Natural killer cell (primary cell): ENCODE measurements around the gene LRRC49. TPM values are rescaled to one million over a fixed set of nuclear protein-coding genes. Genes with fewer than 3 reads are reported as not detected.

Experiments used
- ATAC-seq, 3 donors: fragments of 150-1000 bp in 2 of 3; fragments of 200-7000 bp in 1 of 3; cut with Tn5 transposase; 1 replicate in 1 of 3; 2 replicates in 2 of 3; pipeline ENCODE4 v1.10.0; 2021; ENCODE audit warnings: mild to moderate bottlenecking in 2 of 3, moderate library complexity in 2 of 3
- DNase-seq, 2 donors: peaks; one replicate each; pipeline versions ENCODE4 v3.0.0 to v3.0.0-alpha.2; 2013 to 2021; ENCODE audit warnings: mixed read lengths in 1 of 2
- H3K27ac ChIP-seq: one replicate; pipeline ENCODE4 v1.5.1; 2013; ENCODE audit warnings: mild to moderate bottlenecking, low read length
- H3K27me3 ChIP-seq: one replicate; pipeline ENCODE4 v1.6.1; 2013; ENCODE audit warnings: low read length; ENCODE audit not compliant: control insufficient read depth, insufficient read depth
- H3K36me3 ChIP-seq: one replicate; pipeline ENCODE4 v1.6.1; 2013; ENCODE audit warnings: low read length; ENCODE audit not compliant: control insufficient read depth, insufficient read depth
- H3K4me1 ChIP-seq: one replicate; pipeline ENCODE4 v1.6.1; 2013; ENCODE audit warnings: low read length; ENCODE audit not compliant: control insufficient read depth, insufficient read depth
- H3K4me3 ChIP-seq: one replicate; pipeline ENCODE4 v1.5.1; 2013; ENCODE audit warnings: low read length
- H3K9me3 ChIP-seq: one replicate; pipeline ENCODE4 v1.6.1; 2013; ENCODE audit warnings: low read length; ENCODE audit not compliant: control insufficient read depth, insufficient read depth
- H3K27ac Mint-ChIP-seq, 2 donors: one replicate each; pipeline ENCODE4 v1.8.0; 2022; ENCODE audit warnings: mild to moderate bottlenecking in 2 of 2, mixed read lengths in 2 of 2, moderate library complexity in 1 of 2
- H3K27me3 Mint-ChIP-seq, 2 donors: one replicate each; pipeline ENCODE4 v1.8.0; 2022; ENCODE audit warnings: low read depth in 2 of 2, mixed read lengths in 2 of 2
- H3K36me3 Mint-ChIP-seq: one replicate; pipeline ENCODE4 v1.8.0; 2022; ENCODE audit warnings: mixed read lengths
- H3K4me1 Mint-ChIP-seq, 2 donors: one replicate each; pipeline ENCODE4 v1.8.0; 2022; ENCODE audit warnings: mixed read lengths in 2 of 2
- H3K4me3 Mint-ChIP-seq: one replicate; pipeline ENCODE4 v1.8.0; 2022; ENCODE audit warnings: mild to moderate bottlenecking, moderate library complexity, mixed read lengths
- H3K9me3 Mint-ChIP-seq, 2 donors: one replicate each; pipeline ENCODE4 v1.8.0; 2022; ENCODE audit warnings: mixed read lengths in 2 of 2
- CTCF ChIP-seq: fragments of 200-600 bp; IDR thresholded peaks from one replicate; pipeline ENCODE4 v1.8.0; 2022; ENCODE audit warnings: antibody characterized with exemption
- WGBS: methylation state at CpG from one replicate; pipeline ENCODE4 v1.1.7; 2013; ENCODE audit warnings: missing lambda C conversion rate; ENCODE audit not compliant: insufficient coverage; 5-methylcytosine and 5-hydroxymethylcytosine counted together
- intact Hi-C: fragments of 100-400 bp; cut with micrococcal nuclease; formaldehyde crosslinking; loops from one replicate; pipeline ENCODE4 v1.14.2; 2022
- total RNA-seq, 4 donors: library from RNA; stranded (reverse); fragments of 120-200 nt in 1 of 4; gene quantifications; one replicate each; pipeline versions ENCODE4 v1.2.3 to v1.2.4, GENCODE V29; 2013 to 2022

LRRC49 gene
- total RNA-seq, 3 donors from 2014 or later (not counting 1 experiment from before 2014, with no cell fraction given): 0.14 to 0.38 TPM; not detected in 1

- H3K4me1 Mint-ChIP-seq: no peaks in the 10 kb centered on the region
- no peaks in the 10 kb centered on the region for H3K27me3 ChIP-seq
- peaks cover 0 to 3% of the 10 kb centered on the region in 2 donors for H3K9me3 Mint-ChIP-seq
- H3K27ac ChIP-seq: no peak overlapping the region
- no peak for TF ChIP-seq CTCF
- H3K4me3 ChIP-seq: no peak overlapping the region
- H3K36me3 Mint-ChIP-seq: no peaks in the 10 kb centered on the region
- no peaks in the 10 kb centered on the region for H3K4me1 ChIP-seq
- ATAC-seq (no peak), DNase-seq (no peak)
- WGBS: 74% methylated on average over 6 of the region's 7 CpGs
- intact Hi-C loops: no loop called here
- peaks cover 14 to 52% of the 10 kb centered on the region in 2 donors for H3K27me3 Mint-ChIP-seq
- no peak overlapping the region for H3K27ac Mint-ChIP-seq
- no peaks in the 10 kb centered on the region for H3K9me3 ChIP-seq
- no peak overlapping the region for H3K4me3 Mint-ChIP-seq
- H3K36me3 ChIP-seq: no peaks in the 10 kb centered on the region
Observed at GRCh38 chr15:70947351-70948335, 55.0 kb downstream of the LRRC49 start.

GRCh38 chr15:70950953-70951352 lies 58.3 kb downstream of the LRRC49 start:
- Mint-ChIP-seq H3K27me3 (peaks cover 7 to 55% of the 10 kb centered on the region in 2 donors), H3K36me3 (no peaks in the 10 kb centered on the region), H3K4me3 (no peak overlapping the region), H3K27ac (no peak overlapping the region), H3K4me1 (no peaks in the 10 kb centered on the region), H3K9me3 (peaks cover 0 to 3% of the 10 kb centered on the region in 2 donors)
- no peak for DNase-seq
- no peak overlapping the region for H3K4me3 ChIP-seq
- peaks cover 3% of the 10 kb centered on the region for H3K27me3 ChIP-seq
- no peak for ATAC-seq
- H3K9me3 ChIP-seq: no peaks in the 10 kb centered on the region
- no peaks in the 10 kb centered on the region for H3K36me3 ChIP-seq
- intact Hi-C loops: no loop called here
- no peaks in the 10 kb centered on the region for H3K4me1 ChIP-seq
- TF ChIP-seq CTCF: no peak
- H3K27ac ChIP-seq: no peak overlapping the region

- no peak overlapping the region for H3K27ac ChIP-seq
- no peaks in the 10 kb centered on the region for H3K4me1 Mint-ChIP-seq
- WGBS: 93% methylated on average over 1 of the region's 1 CpG
- no peak overlapping the region for H3K4me3 Mint-ChIP-seq
- H3K36me3 ChIP-seq: no peaks in the 10 kb centered on the region
- H3K9me3 Mint-ChIP-seq: peaks cover 0 to 3% of the 10 kb centered on the region in 2 donors
- DNase-seq: no peak
- no peak for ATAC-seq
- intact Hi-C loops: no loop called here
- no peaks in the 10 kb centered on the region for H3K4me1 ChIP-seq
- H3K36me3 Mint-ChIP-seq: no peaks in the 10 kb centered on the region
- no peaks in the 10 kb centered on the region for H3K9me3 ChIP-seq
- no peak overlapping the region for H3K27ac Mint-ChIP-seq
- H3K27me3 Mint-ChIP-seq: peaks cover 11 to 55% of the 10 kb centered on the region in 2 donors
- H3K4me3 ChIP-seq: no peak overlapping the region
- no peak for TF ChIP-seq CTCF
- H3K27me3 ChIP-seq: peaks cover 3% of the 10 kb centered on the region
Observed at GRCh38 chr15:70954171-70954570, 61.5 kb downstream of the LRRC49 start.
